Measurements from ENCODE around the gene HPCAL4.

The HPCAL4 gene

DNA sequence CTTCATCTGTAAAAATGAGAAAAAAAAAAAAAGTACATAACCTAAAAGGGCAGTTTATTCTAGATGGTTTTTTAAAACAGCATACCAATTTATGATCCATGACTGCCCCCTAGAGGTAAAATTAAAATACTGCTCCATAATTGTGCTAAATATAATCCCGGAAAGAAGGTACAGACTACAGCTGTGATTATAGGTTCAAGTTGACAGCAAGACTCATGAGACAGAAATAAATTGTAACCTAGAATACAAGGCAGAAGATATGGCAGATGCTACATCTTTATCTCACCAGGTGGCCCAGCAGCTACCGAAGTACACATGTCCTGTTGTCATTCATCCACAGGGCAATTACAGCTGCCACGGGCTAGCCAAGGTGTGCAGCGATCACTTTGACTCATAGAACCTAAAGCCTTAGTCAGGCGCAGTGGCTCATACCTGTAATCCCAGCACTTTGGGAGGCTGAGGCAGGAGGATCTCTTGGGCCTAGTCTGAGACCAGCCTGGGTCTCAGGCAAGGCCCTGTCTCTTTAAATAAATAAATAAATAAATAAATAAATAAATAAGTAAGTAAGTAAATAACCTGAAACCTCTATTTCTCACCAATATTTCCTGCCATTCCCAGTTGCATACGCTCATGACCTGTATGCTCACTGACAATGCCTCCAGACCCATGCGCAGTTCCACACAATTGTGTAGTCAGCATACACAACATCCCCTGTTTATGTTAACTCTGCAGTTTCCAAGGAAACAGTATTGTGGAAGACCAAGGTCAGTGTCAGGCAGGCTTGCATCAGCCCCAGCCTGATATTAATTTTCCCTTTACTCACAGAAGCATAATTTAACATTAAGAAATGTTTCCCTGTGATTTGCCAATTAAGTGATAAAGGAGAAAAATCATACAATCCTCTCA lies 29.1 kb upstream of the HPCAL4 start:
- peak; percentile 56 for TF ChIP-seq CTCF (conservative IDR thresholded peaks at IDR 0.05; ENCODE audit: control insufficient read depth, insufficient read depth, low read depth, low read length)
- H3K4me3 ChIP-seq (ENCODE audit: control insufficient read depth, low read depth, low read length), result no peak overlapping the region
- peak; percentile 71 for DNase-seq (ENCODE audit: low read depth)

GRCh38 chr1:39717809-39718208 lies 26.6 kb upstream of the HPCAL4 start:
- DNase-seq (ENCODE audit: low read depth), result no peak

DNA sequence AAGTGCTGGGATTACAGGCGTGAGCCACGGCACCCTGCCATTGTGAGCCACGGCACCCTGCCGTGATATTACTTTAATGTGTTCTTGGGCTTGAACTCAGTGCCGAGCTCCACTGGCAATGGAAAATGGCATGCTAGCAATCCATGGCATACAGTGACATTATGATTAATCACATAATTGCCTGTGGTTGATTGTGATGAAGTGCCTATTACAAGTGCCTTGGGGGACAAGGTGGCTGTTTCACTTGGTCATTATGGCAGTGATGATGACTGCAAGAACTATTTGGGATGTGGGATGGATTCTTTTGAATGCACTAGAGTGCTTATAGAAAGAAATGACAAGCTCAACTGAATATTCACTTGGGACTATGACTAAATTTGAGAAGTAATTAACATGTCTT lies 22.3 kb upstream of the HPCAL4 start:
- TF ChIP-seq CTCF (conservative IDR thresholded peaks at IDR 0.05; ENCODE audit: control insufficient read depth, insufficient read depth, low read depth, low read length), result no peak
- DNase-seq (ENCODE audit: low read depth), result no peak
- H3K4me3 ChIP-seq (ENCODE audit: control insufficient read depth, low read depth, low read length), result no peak overlapping the region

More at GRCh38 chr1:39717809-39718208, 26.6 kb upstream of the HPCAL4 start:
- H3K4me3 ChIP-seq (ENCODE audit: control insufficient read depth, low read depth, low read length), result no peak overlapping the region
- no peak for TF ChIP-seq CTCF (conservative IDR thresholded peaks at IDR 0.05; ENCODE audit: control insufficient read depth, insufficient read depth, low read depth, low read length)

DNA sequence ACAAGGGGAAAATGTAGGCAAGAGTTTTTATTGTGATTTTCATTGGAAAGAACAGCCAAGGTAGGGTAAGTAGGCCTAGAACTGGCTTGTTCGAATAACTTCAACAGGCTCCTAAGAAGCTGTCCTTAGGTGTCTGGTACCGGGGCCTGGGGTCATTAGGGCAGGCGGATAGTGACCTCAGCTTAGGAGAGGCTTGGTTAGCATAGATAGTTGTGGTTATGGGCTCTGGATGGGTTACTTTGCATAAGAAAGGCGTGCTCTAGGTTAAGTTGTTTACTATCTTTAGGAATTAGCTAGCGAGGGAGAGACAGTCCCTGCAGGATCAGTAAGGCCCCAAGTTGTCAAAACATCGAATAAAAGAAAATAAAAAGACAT lies 20.7 kb upstream of the HPCAL4 start:
- TF ChIP-seq CTCF (conservative IDR thresholded peaks at IDR 0.05; ENCODE audit: control insufficient read depth, insufficient read depth, low read depth, low read length), result no peak
- DNase-seq (ENCODE audit: low read depth), result no peak
- H3K4me3 ChIP-seq (ENCODE audit: control insufficient read depth, low read depth, low read length), result no peak overlapping the region

DNA sequence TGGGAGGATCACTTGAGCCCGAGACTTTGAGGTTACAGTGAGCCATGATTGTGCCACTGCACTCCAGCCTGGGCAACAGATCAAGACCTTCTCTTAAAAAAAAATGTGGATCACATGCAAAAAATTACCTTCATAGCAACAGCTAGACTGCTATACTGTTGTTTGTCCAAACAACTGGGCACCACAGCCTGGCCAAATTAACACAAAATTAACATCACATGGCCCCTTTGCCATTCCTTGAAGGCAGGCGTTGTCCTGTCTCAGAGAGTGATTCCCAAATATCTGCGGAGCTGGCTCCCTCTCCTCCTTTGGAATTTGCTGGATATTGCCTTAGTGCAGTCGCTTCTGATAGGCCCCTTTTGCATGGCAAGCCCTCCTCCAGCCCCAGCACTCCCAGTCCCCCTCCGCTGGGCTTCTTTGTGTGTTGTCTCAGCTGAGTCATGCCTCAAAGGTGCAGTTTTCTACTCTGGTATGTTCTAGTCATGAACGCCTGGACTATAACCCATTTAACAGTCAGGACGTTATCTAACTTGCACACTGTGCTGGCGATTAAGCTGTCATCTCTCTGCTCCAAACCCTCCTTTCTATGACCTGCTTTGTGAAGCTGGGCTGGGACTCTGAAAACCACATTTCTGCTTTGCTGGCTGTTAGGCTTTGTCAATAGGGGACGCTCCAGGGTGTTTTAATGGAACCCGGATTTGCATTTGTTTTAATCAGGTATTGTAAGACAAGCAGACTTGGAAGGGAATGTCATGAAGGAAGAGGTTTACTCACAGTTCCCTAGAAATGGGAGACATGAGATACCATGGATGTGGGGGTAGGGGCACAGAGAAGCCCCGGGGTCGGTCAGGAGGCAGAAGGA lies 20.1 kb upstream of the HPCAL4 start:
- DNase-seq (ENCODE audit: low read depth), result no peak
- no peak for TF ChIP-seq CTCF (conservative IDR thresholded peaks at IDR 0.05; ENCODE audit: control insufficient read depth, insufficient read depth, low read depth, low read length)

GRCh38 chr1:39707506-39707905 lies 16.3 kb upstream of the HPCAL4 start:
- TF ChIP-seq CTCF (conservative IDR thresholded peaks at IDR 0.05; ENCODE audit: control insufficient read depth, insufficient read depth, low read depth, low read length), result no peak
- no peak for DNase-seq (ENCODE audit: low read depth)
- H3K4me3 ChIP-seq (ENCODE audit: control insufficient read depth, low read depth, low read length), result no peak overlapping the region

More for the DNA sequence above, 20.1 kb upstream of the HPCAL4 start:
- H3K4me3 ChIP-seq (ENCODE audit: control insufficient read depth, low read depth, low read length), result no peak overlapping the region
